HepG2 (cell line): ENCODE measurements around the gene ATXN7L3B. TPM values are rescaled to one million over a fixed set of nuclear protein-coding genes. Genes with fewer than 3 reads are reported as not detected.

Experiments
- ATAC-seq: fragments of 200-7000 bp; cut with Tn5 transposase; 3 replicates; pipeline ENCODE4 v1.9.1; 2020; ENCODE audit warnings: mild to moderate bottlenecking, moderate library complexity
- BruUV-seq: library from RNA; stranded (reverse); fragments of 400-500 nt; replicated peaks from 2 replicates; lab custom pipeline; 2021; lab: Mats Ljungman, UMichigan
- CTCF ChIA-PET: fragments of 300-600 bp; formaldehyde crosslinking; extraction: SDS; loops from one replicate; lab custom pipeline; 2021; ENCODE audit warnings: low total read pairs, inconsistent platforms, low intra/inter-chr PET ratio; lab: Yijun Ruan, JAX
- POLR2A ChIA-PET: fragments of 350-600 bp; sonication (Branson Sonifier 250); formaldehyde crosslinking; loops from one replicate; lab custom pipeline; 2020; ENCODE audit warnings: antibody characterized with exemption, inconsistent platforms; lab: Yijun Ruan, JAX
- DNase-seq: peaks from one replicate; pipeline ENCODE4 v3.0.0-alpha.2; 2015; ENCODE audit warnings: low spot score
- FAIRE-seq: peaks from 3 replicates; lab custom pipeline; 2011; peaks lifted over from hg19 to GRCh38; lab: Jason Lieb, UNC
- H2AFZ ChIP-seq: one replicate; pipeline ENCODE4 v1.6.1; 2011; ENCODE audit warnings: low read length, inconsistent platforms
- H3K27ac ChIP-seq: fragments of 300-600 bp; 3 replicates; pipeline ENCODE4 v1.8.0; 2011; ENCODE audit warnings: mixed run types, mild to moderate bottlenecking, mixed read lengths, low read length, inconsistent platforms; ENCODE audit not compliant: insufficient read depth; ENCODE audit errors: extremely low read length
- H3K27me3 ChIP-seq, 2 experiments: fragments of 200-600 bp in 1 of 2; 2 replicates in 1 of 2; 3 replicates in 1 of 2; pipeline versions ENCODE4 v1.6.0 to v1.8.0; 2011; ENCODE audit warnings: low read length in 2 of 2, mild to moderate bottlenecking in 2 of 2, moderate library complexity in 2 of 2, inconsistent platforms in 1 of 2; ENCODE audit not compliant: insufficient read depth in 2 of 2, control insufficient read depth in 1 of 2
- H3K36me3 ChIP-seq, 2 experiments: fragments of 200-600 bp in 1 of 2; replicated peaks in 1 of 2; 2 replicates in 1 of 2; 3 replicates in 1 of 2; pipeline versions ENCODE4 v1.5.1 to v1.8.0; 2011; ENCODE audit warnings: low read length in 2 of 2, inconsistent platforms in 1 of 2; ENCODE audit not compliant: insufficient read depth in 2 of 2, control insufficient read depth in 1 of 2
- H3K4me1 ChIP-seq: 2 replicates; pipeline ENCODE4 v1.5.1; 2012; ENCODE audit warnings: low read length, inconsistent platforms; ENCODE audit not compliant: insufficient read depth
- H3K4me2 ChIP-seq: 2 replicates; pipeline ENCODE4 v1.6.0; 2011; ENCODE audit warnings: low read depth, low read length, inconsistent platforms
- H3K4me3 ChIP-seq, 3 experiments: fragments of 200-600 bp in 1 of 3; sonication (generic), shearing (Covaris generic) in 1 of 3; replicated peaks in 1 of 3; 2 replicates each; pipeline ENCODE4 v1.5.1; 2011 to 2016; ENCODE audit warnings: low read length in 3 of 3, inconsistent platforms in 2 of 3, low read depth in 2 of 3, mild to moderate bottlenecking in 2 of 3, control low read depth in 1 of 3, mixed read lengths in 1 of 3; ENCODE audit not compliant: insufficient read depth in 1 of 3
- H3K79me2 ChIP-seq: one replicate; pipeline ENCODE4 v1.6.1; 2011; ENCODE audit warnings: low read length, inconsistent platforms; ENCODE audit not compliant: insufficient read depth
- H3K9ac ChIP-seq: 2 replicates; pipeline ENCODE4 v1.6.0; 2011; ENCODE audit warnings: mild to moderate bottlenecking, low read depth, low read length, inconsistent platforms; ENCODE audit not compliant: insufficient read depth
- H3K9me3 ChIP-seq: 2 replicates; pipeline ENCODE4 v1.5.1; 2012; ENCODE audit warnings: mild to moderate bottlenecking, low read length
- H4K20me1 ChIP-seq: 2 replicates; pipeline ENCODE4 v1.6.0; 2011; ENCODE audit warnings: inconsistent platforms, mild to moderate bottlenecking, low read length, moderate library complexity; ENCODE audit not compliant: insufficient read depth
- ARID3A ChIP-seq: IDR thresholded peaks from 2 replicates; pipeline ENCODE4 v1.6.1; 2012; ENCODE audit warnings: low read depth, low read length, improper control_type of control experiment
- CEBPG ChIP-seq: IDR thresholded peaks from 2 replicates; pipeline ENCODE4 v1.6.1; 2016
- CEBPZ ChIP-seq: IDR thresholded peaks from 2 replicates; pipeline ENCODE4 v1.6.1; 2012; ENCODE audit warnings: low read length, improper control_type of control experiment
- HNRNPUL1 ChIP-seq: fragments of 200-400 bp; formaldehyde crosslinking; IDR thresholded peaks from 2 replicates; pipeline ENCODE4 v1.6.1; 2017; ENCODE audit warnings: low read depth, mild to moderate bottlenecking, low read length, moderate library complexity
- KAT8 ChIP-seq: IDR thresholded peaks from 2 replicates; pipeline ENCODE4 v1.6.1; 2016; ENCODE audit warnings: missing genetic modification reagents, missing compliant biosample characterization
- MIXL1 ChIP-seq: IDR thresholded peaks from 2 replicates; pipeline ENCODE4 v1.6.1; 2016
- MTF1 ChIP-seq: sonication (generic); formaldehyde crosslinking; IDR thresholded peaks from 2 replicates; pipeline ENCODE4 v1.5.0; 2020; ENCODE audit warnings: missing genetic modification reagents
- ZBTB10 ChIP-seq: sonication (generic); formaldehyde crosslinking; IDR thresholded peaks from 2 replicates; pipeline ENCODE4 v1.4.0; 2020; ENCODE audit warnings: missing genetic modification reagents, borderline replicate concordance
- ZNF142 ChIP-seq: sonication (generic); formaldehyde crosslinking; IDR thresholded peaks from 2 replicates; pipeline ENCODE4 v1.4.0; 2020; ENCODE audit warnings: missing genetic modification reagents
- ZNF274 ChIP-seq: sonication (generic); formaldehyde crosslinking; IDR thresholded peaks from 2 replicates; pipeline ENCODE4 v1.5.1; 2020; ENCODE audit warnings: mild to moderate bottlenecking, missing genetic modification reagents
- ZNF619 ChIP-seq: sonication (generic); formaldehyde crosslinking; IDR thresholded peaks from 2 replicates; pipeline ENCODE4 v1.4.0; 2020; ENCODE audit warnings: mild to moderate bottlenecking, missing genetic modification reagents
- ZNF841 ChIP-seq: sonication (generic); formaldehyde crosslinking; IDR thresholded peaks from 2 replicates; pipeline ENCODE4 v1.8.1; 2023; ENCODE audit warnings: missing genetic modification reagents, borderline replicate concordance
- WGBS: methylation state at CpG from one replicate; pipeline ENCODE4 v1.1.6; 2017; ENCODE audit warnings: low lambda C conversion rate; 5-methylcytosine and 5-hydroxymethylcytosine counted together
- in situ Hi-C: cut with HindIII; loops from 2 replicates; pipeline ENCODE4 v1.10.0; 2017; ENCODE audit warnings: low pct_unique_long_range_greater_than_20kb; ENCODE audit not compliant: extremely low pct_ligation_motif_present
- intact Hi-C: fragments of 100-400 bp; cut with micrococcal nuclease; formaldehyde crosslinking; loops from one replicate; pipeline ENCODE4 v1.10.0; 2022; ENCODE audit not compliant: unreplicated experiment
- polyA plus RNA-seq, 8 experiments: library from polyadenylated mRNA; depleted of rRNA in 3 of 8; stranded (reverse) in 7 of 8; unstranded in 1 of 8; fragments of >200 nt; fragmentation: Illumina TruSeq in 4 of 8; extraction: Trizol in 4 of 8; gene quantifications; 2 replicates each; pipeline versions ENCODE4 v1.2.1 to v1.2.3, GENCODE V29; 2011 to 2016; ENCODE audit warnings: low read depth in 4 of 8, missing spikeins in 1 of 8, mixed read lengths in 1 of 8; ENCODE audit not compliant: insufficient read depth in 1 of 8
- total RNA-seq, 5 experiments: library from RNA; depleted of rRNA; stranded (reverse); fragments of >200 nt; fragmentation: Illumina TruSeq; extraction: Trizol; gene quantifications; 2 replicates each; pipeline ENCODE4 v1.2.3, GENCODE V29; 2016; ENCODE audit warnings: low read depth in 1 of 5

The ATXN7L3B gene
- total and polyA plus RNA-seq, 2 of the 13 experiments (the other 11 are each of a cell fraction or from before 2014, with no cell fraction given) = 20.1 to 23.8 TPM

GRCh38 chr12:74551291-74551690 is 13.7 kb downstream of the ATXN7L3B start:
- Histone ChIP-seq H3K27me3 (no peaks in the 10 kb centered on the region), H3K27ac (no peak overlapping the region), H3K4me2 (no peak overlapping the region), H3K79me2 (no peaks in the 10 kb centered on the region), H3K4me3 (no peak overlapping the region), H4K20me1 (no peaks in the 10 kb centered on the region), H3K4me1 (no peaks in the 10 kb centered on the region), H3K9ac (no peak overlapping the region), H3K9me3 (no peaks in the 10 kb centered on the region), H3K36me3 (no peaks in the 10 kb centered on the region), H2AFZ (no peak overlapping the region)
- CTCF ChIA-PET = no interaction called here
- no peak for DNase-seq
- 60% methylated on average over 3 of the region's 3 CpGs for WGBS
- FAIRE-seq = no peak
- BruUV-seq = no TSS peak
- in situ Hi-C loops = no loop called here
- POLR2A ChIA-PET = no interaction called here
- intact Hi-C loops = no loop called here
- no peak for ATAC-seq
- TF ChIP-seq HNRNPUL1 = no peak
- no peak for TF ChIP-seq KAT8 (CRISPR knock-in tag)
- TF ChIP-seq CEBPG = no peak
- no peak for TF ChIP-seq ZNF274
- no peak for TF ChIP-seq ZNF619 (CRISPR knock-in tag)
- TF ChIP-seq ZNF841 (CRISPR knock-in tag) = no peak
- TF ChIP-seq ARID3A = no peak
- TF ChIP-seq MTF1 (CRISPR knock-in tag) = no peak
- TF ChIP-seq MIXL1 (CRISPR knock-in tag) = no peak
- TF ChIP-seq ZNF142 (CRISPR knock-in tag) = no peak
- TF ChIP-seq CEBPZ = no peak
- TF ChIP-seq ZBTB10 = no peak
